Psoas muscle (tissue), 8 donors: Measurements from ENCODE around the gene PKIG. TPM values are rescaled to one million over a fixed set of nuclear protein-coding genes. Genes with fewer than 3 reads are reported as not detected.

Experiments used
- ATAC-seq, 4 donors: fragments of 200-7000 bp; cut with Tn5 transposase; one replicate each; pipeline ENCODE4 v1.9.1; 2020; ENCODE audit warnings: moderate library complexity in 3 of 4, mild to moderate bottlenecking in 2 of 4
- DNase-seq, 2 donors: peaks; one replicate each; pipeline ENCODE4 v3.0.0-alpha.2; 2020
- H3K27ac ChIP-seq: fragments of 200-600 bp; one replicate; pipeline ENCODE4 v1.8.0; 2022
- H3K27me3 ChIP-seq, 3 donors: fragments of 200-600 bp in 1 of 3; one replicate each; pipeline versions ENCODE4 v1.6.1 to v1.8.0; 2013 to 2022; ENCODE audit warnings: low read length in 2 of 3, mild to moderate bottlenecking in 2 of 3, moderate library complexity in 1 of 3; ENCODE audit not compliant: insufficient read depth in 3 of 3
- H3K36me3 ChIP-seq, 2 donors: fragments of 200-600 bp in 1 of 2; one replicate each; pipeline versions ENCODE4 v1.6.1 to v1.8.0; 2013 to 2022; ENCODE audit warnings: low read depth in 1 of 2, mild to moderate bottlenecking in 1 of 2, moderate library complexity in 1 of 2; ENCODE audit not compliant: insufficient read depth in 1 of 2
- H3K4me1 ChIP-seq: fragments of 200-600 bp; one replicate; pipeline ENCODE4 v1.8.0; 2022
- H3K4me3 ChIP-seq: fragments of 200-600 bp; one replicate; pipeline ENCODE4 v1.8.0; 2022; ENCODE audit warnings: mild to moderate bottlenecking
- H3K9me3 ChIP-seq: fragments of 200-600 bp; one replicate; pipeline ENCODE4 v1.8.0; 2022
- CTCF ChIP-seq: fragments of 200-600 bp; IDR thresholded peaks from one replicate; pipeline ENCODE4 v1.8.0; 2022; ENCODE audit warnings: antibody characterized with exemption
- WGBS, 3 donors: extraction: QIAGEN DNeasy Blood & Tissue Kit; methylation state at CpG; one replicate each; pipeline versions ENCODE4 v1.1.6 to v1.1.7; 2013; 5-methylcytosine and 5-hydroxymethylcytosine counted together
- intact Hi-C, 2 donors: fragments of 100-400 bp; cut with DNase I; formaldehyde crosslinking; loops; one replicate each; pipeline versions ENCODE4 v1.11.0 to v1.14.2; 2022
- polyA plus RNA-seq, 3 donors: library from polyadenylated mRNA; stranded (reverse); fragments of 200-250 nt; gene quantifications; one replicate each; pipeline ENCODE4 v1.2.3, GENCODE V29; 2013
- total RNA-seq, 4 donors: library from RNA; stranded (reverse); fragmentation: NEBNext Ultra II Directional in 2 of 4; extraction: Animal tissue kit (Norgen Biotek cat#: 25700) in 2 of 4; gene quantifications; one replicate each; pipeline versions ENCODE4 v1.2.1 to v1.2.4, GENCODE V29; 2021 to 2023
- donor health status: healthy with polysubstance abuse.
- donor health status: DM: no; HTN: no; CAD: no; lungs with moderate emphysema.
- donor health status: Bipolar disorder and iron deficiency.
- donor health status: healthy.
- donor health status: DM: yes; HTN: yes; CAD: no.
- donor health status: DM: no; HTN: no; CAD: no.
- donor health status: DM: no; HTN: no; CAD: no.
- donor health status: DM: yes; HTN: yes; CAD: no.

Gene PKIG
- total and polyA plus RNA-seq, 7 donors = 33.5 to 134 (median 105) TPM

GRCh38 chr20:44609006-44609515 is 26.7 kb downstream of the PKIG start:
- intact Hi-C loops = loop anchor here in 1 of 2 donors (5.0 kb wide), 1 partner anchor 392 kb away; no protein-coding TSS in a partner anchor
- WGBS, 3 donors = 7 to 19% (median 10%) methylated on average over 9 of the region's 9 CpGs
- Histone ChIP-seq H3K27ac (peak overlapping the region; percentile 88), H3K9me3 (no peaks in the 10 kb centered on the region), H3K4me1 (peaks cover 45% of the 10 kb centered on the region), H3K36me3 (peaks cover 0 to 24% of the 10 kb centered on the region in 2 donors), H3K27me3 (no peaks in the 10 kb centered on the region), H3K4me3 (peak overlapping the region; percentile 59)
- no peak for TF ChIP-seq CTCF
- ATAC-seq = peak; percentile 38 to 62 (median 50)
- no peak for DNase-seq

GRCh38 chr20:44609516-44610312 is 27.3 kb downstream of the PKIG start:
- Histone ChIP-seq H3K4me1 (peaks cover 44% of the 10 kb centered on the region), H3K4me3 (peak overlapping the region; percentile 59), H3K9me3 (no peaks in the 10 kb centered on the region), H3K27ac (peak overlapping the region; percentile 88), H3K27me3 (no peaks in the 10 kb centered on the region), H3K36me3 (peaks cover 0 to 30% of the 10 kb centered on the region in 2 donors)
- WGBS, 3 donors = 5 to 9% (median 6%) methylated on average over 25 of the region's 25 CpGs
- DNase-seq (peak; percentile 88 to 93), ATAC-seq (peak; percentile 93 to 96 (median 93))
- intact Hi-C loops = loop anchor here (1.0 to 5.0 kb wide), 6 partner anchors 32 to 392 kb away; partner anchors contain the start of genes SERINC3 (in 1 of the 2) and TTPAL (in 1 of the 2)
- TF ChIP-seq CTCF = peak; percentile 96

- no peak overlapping the region for H3K4me3 ChIP-seq
- peaks cover 0 to 38% of the 10 kb centered on the region in 2 donors for H3K36me3 ChIP-seq
- intact Hi-C loops = loop anchor here (1.0 to 5.0 kb wide), 5 partner anchors 33 to 223 kb away; partner anchors contain the start of genes SERINC3 (in 1 of the 2) and TTPAL (in 1 of the 2)
- ATAC-seq (peak in 1 of 4 donors; percentile 0), DNase-seq (no peak)
- H3K27me3 ChIP-seq = no peaks in the 10 kb centered on the region
- no peaks in the 10 kb centered on the region for H3K9me3 ChIP-seq
- 25 to 35% (median 32%) methylated on average over 1 of the region's 1 CpG for WGBS, 3 donors
- H3K4me1 ChIP-seq = peaks cover 51% of the 10 kb centered on the region
- H3K27ac ChIP-seq = peak overlapping the region; percentile 88
- no peak for TF ChIP-seq CTCF
Measured at GRCh38 chr20:44610313-44610962, 28.1 kb downstream of the PKIG start.

- WGBS, 3 donors = 94 to 98% (median 94%) methylated on average over 5 of the region's 5 CpGs
- no peak for TF ChIP-seq CTCF
- Histone ChIP-seq H3K36me3 (peaks cover 0 to 60% of the 10 kb centered on the region in 2 donors), H3K4me3 (no peak overlapping the region), H3K27ac (peak overlapping the region; percentile 73), H3K27me3 (no peaks in the 10 kb centered on the region), H3K4me1 (peaks cover 60% of the 10 kb centered on the region), H3K9me3 (no peaks in the 10 kb centered on the region)
- ATAC-seq = no peak
- no peak for DNase-seq
- intact Hi-C loops = loop anchor here (5.0 kb wide), 3 partner anchors 36 to 226 kb away; partner anchors contain the start of gene SERINC3 (in 1 of the 2)
Measured at GRCh38 chr20:44613575-44613974, 31.2 kb downstream of the PKIG start.
